HEK293 (cell line): ENCODE measurements around the gene RNF113A.

Experiments used
- CTCF ChIA-PET: fragments of 350-600 bp; formaldehyde crosslinking; extraction: SDS; loops from one replicate; lab custom pipeline; 2021; ENCODE audit warnings: antibody characterized with exemption; lab: Yijun Ruan, JAX
- POLR2A ChIA-PET: fragments of 300-600 bp; formaldehyde crosslinking; extraction: SDS; loops from one replicate; lab custom pipeline; 2020; ENCODE audit warnings: antibody characterized with exemption, inconsistent platforms; lab: Yijun Ruan, JAX
- H3K27ac ChIP-seq: fragments of 200-500 bp; sonication (Bioruptor generic); 2 replicates; pipeline ENCODE4 v1.5.1; 2014; ENCODE audit warnings: low read depth, low read length, control low read depth, inconsistent platforms; ENCODE audit errors: extremely low read depth
- H3K36me3 ChIP-seq, 2 experiments: fragments of 200-500 bp in 1 of 2; sonication (Bioruptor generic) in 1 of 2; 1 replicate in 1 of 2; 2 replicates in 1 of 2; pipeline ENCODE4 v1.5.1; 2014 to 2017; ENCODE audit warnings: inconsistent platforms in 2 of 2, low read length in 2 of 2; ENCODE audit not compliant: control insufficient read depth in 2 of 2, insufficient read depth in 1 of 2
- H3K4me1 ChIP-seq: fragments of 200-500 bp; sonication (Bioruptor generic); 2 replicates; pipeline ENCODE4 v1.5.1; 2014; ENCODE audit warnings: mild to moderate bottlenecking, low read length, inconsistent platforms; ENCODE audit not compliant: control insufficient read depth, insufficient read depth
- H3K4me3 ChIP-seq: 2 replicates; pipeline ENCODE4 v1.5.1; 2011; ENCODE audit warnings: low read depth, mild to moderate bottlenecking, control low read depth, low read length, moderate library complexity
- H3K9me3 ChIP-seq: fragments of 200-500 bp; sonication (Bioruptor generic); 2 replicates; pipeline ENCODE4 v1.5.1; 2014; ENCODE audit warnings: low read depth, low read length, inconsistent platforms; ENCODE audit not compliant: control insufficient read depth, insufficient read depth
- BCL11B ChIP-seq: fragments of 450-650 bp; formaldehyde crosslinking; IDR thresholded peaks from 2 replicates; pipeline ENCODE4 v1.5.1; 2016; ENCODE audit warnings: low read depth, missing biosample characterization, missing genetic modification characterization
- INSM2 ChIP-seq: fragments of 450-650 bp; formaldehyde crosslinking; IDR thresholded peaks from 2 replicates; pipeline ENCODE4 v1.5.1; 2016; ENCODE audit warnings: missing biosample characterization, missing genetic modification characterization
- KLF16 ChIP-seq: fragments of 450-650 bp; formaldehyde crosslinking; IDR thresholded peaks from 2 replicates; pipeline ENCODE4 v1.5.1; 2017; ENCODE audit warnings: missing biosample characterization, missing genetic modification characterization
- KLF8 ChIP-seq: fragments of 450-650 bp; formaldehyde crosslinking; IDR thresholded peaks from 2 replicates; pipeline ENCODE4 v1.5.1; 2016; ENCODE audit warnings: missing biosample characterization, missing genetic modification characterization
- MYNN ChIP-seq: fragments of 450-650 bp; formaldehyde crosslinking; IDR thresholded peaks from 2 replicates; pipeline ENCODE4 v1.5.1; 2016; ENCODE audit warnings: missing biosample characterization, missing genetic modification characterization, borderline replicate concordance
- PRDM10 ChIP-seq: fragments of 450-650 bp; formaldehyde crosslinking; IDR thresholded peaks from 2 replicates; pipeline ENCODE4 v1.5.1; 2016; ENCODE audit warnings: missing biosample characterization, missing genetic modification characterization
- REST ChIP-seq: fragments of 450-650 bp; formaldehyde crosslinking; IDR thresholded peaks from 2 replicates; pipeline ENCODE4 v1.5.1; 2016; ENCODE audit warnings: missing biosample characterization, missing genetic modification characterization
- YY2 ChIP-seq: fragments of 450-650 bp; formaldehyde crosslinking; IDR thresholded peaks from 2 replicates; pipeline ENCODE4 v1.5.1; 2016; ENCODE audit warnings: missing biosample characterization, missing genetic modification characterization
- ZBTB26 ChIP-seq: fragments of 450-650 bp; formaldehyde crosslinking; optimal IDR thresholded peaks from 2 replicates; pipeline ENCODE3; 2016; ENCODE audit warnings: missing biosample characterization, mild to moderate bottlenecking, missing genetic modification characterization
- ZNF112 ChIP-seq: fragments of 450-650 bp; formaldehyde crosslinking; IDR thresholded peaks from 2 replicates; pipeline ENCODE4 v1.5.0; 2017; ENCODE audit warnings: missing biosample characterization, missing genetic modification characterization
- ZNF214 ChIP-seq: fragments of 450-650 bp; formaldehyde crosslinking; IDR thresholded peaks from 2 replicates; pipeline ENCODE4 v1.5.1; 2017; ENCODE audit warnings: missing biosample characterization, mild to moderate bottlenecking, missing genetic modification characterization, borderline replicate concordance
- ZNF26 ChIP-seq: fragments of 450-650 bp; formaldehyde crosslinking; IDR thresholded peaks from 2 replicates; pipeline ENCODE4 v1.5.1; 2016; ENCODE audit warnings: missing biosample characterization, missing genetic modification characterization
- ZNF311 ChIP-seq: fragments of 450-650 bp; formaldehyde crosslinking; IDR thresholded peaks from 2 replicates; pipeline ENCODE4 v1.5.1; 2017; ENCODE audit warnings: missing biosample characterization, missing genetic modification characterization, borderline replicate concordance
- ZNF324 ChIP-seq: fragments of 450-650 bp; formaldehyde crosslinking; IDR thresholded peaks from 2 replicates; pipeline ENCODE4 v1.5.1; 2016; ENCODE audit warnings: missing biosample characterization, missing genetic modification characterization
- ZNF366 ChIP-seq: fragments of 450-650 bp; formaldehyde crosslinking; conservative IDR thresholded peaks from 2 replicates; pipeline ENCODE4 v1.5.1; 2016; ENCODE audit warnings: missing biosample characterization, missing genetic modification characterization
- ZNF433 ChIP-seq: fragments of 450-650 bp; formaldehyde crosslinking; IDR thresholded peaks from 2 replicates; pipeline ENCODE4 v1.5.1; 2016; ENCODE audit warnings: missing biosample characterization, missing genetic modification characterization, low read depth
- ZNF473 ChIP-seq: fragments of 450-650 bp; formaldehyde crosslinking; IDR thresholded peaks from 2 replicates; pipeline ENCODE4 v1.5.1; 2017; ENCODE audit warnings: missing biosample characterization, missing genetic modification characterization
- ZNF48 ChIP-seq: fragments of 450-650 bp; formaldehyde crosslinking; IDR thresholded peaks from 2 replicates; pipeline ENCODE4 v1.5.1; 2016; ENCODE audit warnings: missing biosample characterization, missing genetic modification characterization
- ZNF501 ChIP-seq: fragments of 450-650 bp; formaldehyde crosslinking; IDR thresholded peaks from 2 replicates; pipeline ENCODE4 v1.5.1; 2016; ENCODE audit warnings: missing biosample characterization, missing genetic modification characterization
- ZNF530 ChIP-seq: fragments of 450-650 bp; formaldehyde crosslinking; IDR thresholded peaks from 2 replicates; pipeline ENCODE4 v1.5.1; 2016; ENCODE audit warnings: low read depth, missing biosample characterization, missing genetic modification characterization
- ZNF548 ChIP-seq: fragments of 450-650 bp; formaldehyde crosslinking; IDR thresholded peaks from 2 replicates; pipeline ENCODE4 v1.5.1; 2016; ENCODE audit warnings: missing biosample characterization, missing genetic modification characterization
- ZNF623 ChIP-seq: fragments of 450-650 bp; formaldehyde crosslinking; IDR thresholded peaks from 2 replicates; pipeline ENCODE4 v1.5.1; 2016; ENCODE audit warnings: missing biosample characterization, missing genetic modification characterization
- ZNF658 ChIP-seq: fragments of 450-650 bp; formaldehyde crosslinking; IDR thresholded peaks from 2 replicates; pipeline ENCODE4; 2016; ENCODE audit warnings: missing biosample characterization, missing genetic modification characterization
- ZNF830 ChIP-seq: fragments of 450-650 bp; IDR thresholded peaks from 2 replicates; pipeline ENCODE4 v1.5.0; 2018; ENCODE audit warnings: missing biosample characterization, missing genetic modification characterization, low read depth, mild to moderate bottlenecking, moderate library complexity
- ZNF843 ChIP-seq: fragments of 450-650 bp; formaldehyde crosslinking; IDR thresholded peaks from 2 replicates; pipeline ENCODE4 v1.5.1; 2016; ENCODE audit warnings: missing biosample characterization, missing genetic modification characterization

RNF113A gene

GRCh38 chrX:119871245-119871598, 311 bp downstream of the RNF113A start:
- CTCF ChIA-PET: interaction anchor here (0.7 to 3.0 kb wide), 3 partner anchors 9 to 84 kb away, joined by 3 to 9 read pairs (median 4); no protein-coding TSS in a partner anchor
- TF ChIP-seq KLF8 (tag by site-specific recombination) (no peak), ZNF530 (tag by site-specific recombination) (no peak), REST (tag by site-specific recombination) (no peak), ZNF548 (tag by site-specific recombination) (no peak), ZNF214 (tag by site-specific recombination) (no peak), ZNF623 (tag by site-specific recombination) (no peak), ZNF48 (tag by site-specific recombination) (no peak), ZNF311 (no peak), MYNN (tag by site-specific recombination) (no peak), ZNF473 (tag by site-specific recombination) (no peak), INSM2 (tag by site-specific recombination) (no peak), ZNF433 (no peak), ZNF501 (no peak), ZNF830 (no peak), ZNF26 (tag by site-specific recombination) (no peak), KLF16 (no peak), ZNF112 (tag by site-specific recombination) (no peak), ZBTB26 (tag by site-specific recombination) (no peak)
- peaks cover 9 to 11% of the 10 kb centered on the region in 2 experiments for H3K36me3 ChIP-seq
- no peaks in the 10 kb centered on the region for H3K4me1 ChIP-seq
- peak overlapping the region; percentile 90 for H3K27ac ChIP-seq
- peak overlapping the region; percentile 59 for H3K4me3 ChIP-seq
- POLR2A ChIA-PET: interaction anchor here (0.8 to 2.9 kb wide), 7 partner anchors 10 to 265 kb away, joined by 3 to 33 read pairs (median 6); partner anchors contain the start of genes RPL39 and UPF3B
- H3K9me3 ChIP-seq: no peaks in the 10 kb centered on the region

- Histone ChIP-seq H3K27ac (peak overlapping the region; percentile 90), H3K9me3 (no peaks in the 10 kb centered on the region), H3K4me1 (no peaks in the 10 kb centered on the region), H3K4me3 (peak overlapping the region; percentile 59), H3K36me3 (peaks cover 3 to 6% of the 10 kb centered on the region in 2 experiments)
- ChIA-PET POLR2A (interaction anchor here (0.8 to 2.9 kb wide), 7 partner anchors 10 to 265 kb away, joined by 3 to 33 read pairs (median 6); partner anchors contain the start of genes RPL39 and UPF3B), CTCF (interaction anchor here (0.6 to 3.0 kb wide), 7 partner anchors 10 to 172 kb away, joined by 3 to 9 read pairs (median 4); no protein-coding TSS in a partner anchor)
- TF ChIP-seq ZNF843 (tag by site-specific recombination) (no peak), PRDM10 (peak; percentile 68; the same call in 1 of the 2 replicates), ZNF324 (no peak), ZNF658 (no peak), YY2 (no peak), ZNF366 (tag by site-specific recombination) (no peak), BCL11B (tag by site-specific recombination) (no peak)
Measured at GRCh38 chrX:119870626-119871131, 854 bp downstream of the RNF113A start.
